ENCODE data around the gene ARPC2.
A peak's percentile ranks its signal among the peaks of the same experiment; 100 is the strongest.
"Not testable (repeated sequence)": the region's sequence is repeated elsewhere in the genome, so short reads cannot be mapped to it uniquely, and the experiment has no call there.

ARPC2 gene

GRCh38 chr2:218216674-218217359 lies at the start of gene ARPC2:
ARPC2 (plus strand) TSS chr2:218217189; CDS start chr2:218217471, 282 bp downstream.
- peak; percentile 83 for DNase-seq (ENCODE audit: low read depth)

GRCh38 chr2:218168016-218168415 lies 49.0 kb upstream of the ARPC2 start:
- no peak for DNase-seq (ENCODE audit: low read depth)

GRCh38 chr2:218168635-218169462 lies 48.1 kb upstream of the ARPC2 start:
- DNase-seq (ENCODE audit: low read depth): peak; percentile 18

GRCh38 chr2:218169757-218170546 lies 47.0 kb upstream of the ARPC2 start:
- no peak for DNase-seq (ENCODE audit: low read depth)

- DNase-seq (ENCODE audit: low read depth): not testable (repeated sequence)
These were observed 45.2 kb upstream of the ARPC2 start for GRCh38 chr2:218171744-218172143.

GRCh38 chr2:218172845-218173244 lies 44.1 kb upstream of the ARPC2 start:
- no peak for DNase-seq (ENCODE audit: low read depth)

GRCh38 chr2:218179782-218180181 lies 37.2 kb upstream of the ARPC2 start:
- DNase-seq (ENCODE audit: low read depth): no peak

GRCh38 chr2:218180467-218181114 lies 36.4 kb upstream of the ARPC2 start:
- DNase-seq (ENCODE audit: low read depth): no peak

GRCh38 chr2:218184331-218184730 lies 32.7 kb upstream of the ARPC2 start:
- no peak for DNase-seq (ENCODE audit: low read depth)

GRCh38 chr2:218186355-218186766 lies 30.6 kb upstream of the ARPC2 start:
- peak; percentile 40 for DNase-seq (ENCODE audit: low read depth)

GRCh38 chr2:218186876-218187275 lies 30.1 kb upstream of the ARPC2 start:
- no peak for DNase-seq (ENCODE audit: low read depth)

- DNase-seq (ENCODE audit: low read depth): no peak
These were observed 29.5 kb upstream of the ARPC2 start for GRCh38 chr2:218187296-218188015.

- DNase-seq (ENCODE audit: low read depth): no peak
These were observed 28.5 kb upstream of the ARPC2 start for GRCh38 chr2:218188528-218188927.

- DNase-seq (ENCODE audit: low read depth): no peak
These were observed 24.0 kb upstream of the ARPC2 start for GRCh38 chr2:218192902-218193430.

- DNase-seq (ENCODE audit: low read depth): no peak
These were observed 23.3 kb upstream of the ARPC2 start for GRCh38 chr2:218193701-218194100.

GRCh38 chr2:218194880-218195279 lies 22.1 kb upstream of the ARPC2 start:
- no peak for DNase-seq (ENCODE audit: low read depth)

GRCh38 chr2:218196974-218197373 lies 20.0 kb upstream of the ARPC2 start:
- no peak for DNase-seq (ENCODE audit: low read depth)

- DNase-seq (ENCODE audit: low read depth): no peak
These were observed 14.7 kb upstream of the ARPC2 start for GRCh38 chr2:218202266-218202665.

- DNase-seq (ENCODE audit: low read depth): no peak
These were observed 7.9 kb upstream of the ARPC2 start for GRCh38 chr2:218209078-218209477.

- no peak for DNase-seq (ENCODE audit: low read depth)
These were observed 2.9 kb upstream of the ARPC2 start for GRCh38 chr2:218214116-218214515.

GRCh38 chr2:218216336-218216673 lies 684 bp upstream of the ARPC2 start:
- DNase-seq (ENCODE audit: low read depth): no peak
